GM23338 (cell line): Measurements from ENCODE around the gene MICAL2. TPM values are rescaled to one million over a fixed set of nuclear protein-coding genes. Genes with fewer than 3 reads are reported as not detected.

Experiments used
- ATAC-seq: fragments of 200-7000 bp; cut with Tn5 transposase; 3 replicates; pipeline ENCODE4 v1.9.1; 2020
- DNase-seq: peaks from one replicate; pipeline ENCODE4 v3.0.0-alpha.2; 2015; ENCODE audit warnings: low spot score
- H2AFZ ChIP-seq: fragments of 200-600 bp; sonication (generic); 2 replicates; pipeline ENCODE4 v1.8.0; 2016; ENCODE audit warnings: antibody characterized with exemption, mild to moderate bottlenecking, moderate library complexity
- H3F3A ChIP-seq: fragments of 200-600 bp; sonication (generic); replicated peaks from 2 replicates; pipeline ENCODE4 v1.8.0; 2017; ENCODE audit warnings: antibody characterized with exemption, mixed run types, low read depth
- H3K27ac ChIP-seq: fragments of 200-600 bp; sonication (generic); 2 replicates; pipeline ENCODE4 v1.6.1; 2016; ENCODE audit warnings: low read depth
- H3K27me3 ChIP-seq: fragments of 200-600 bp; sonication (generic); 2 replicates; pipeline ENCODE4 v1.8.0; 2016; ENCODE audit warnings: mild to moderate bottlenecking, mixed run types, moderate library complexity; ENCODE audit not compliant: insufficient read depth
- H3K36me3 ChIP-seq: fragments of 200-600 bp; sonication (generic); 2 replicates; pipeline ENCODE4 v1.8.0; 2016; ENCODE audit warnings: mild to moderate bottlenecking; ENCODE audit not compliant: insufficient read depth
- H3K4me1 ChIP-seq: fragments of 200-600 bp; sonication (generic); 2 replicates; pipeline ENCODE4 v1.8.0; 2016; ENCODE audit warnings: mild to moderate bottlenecking, moderate library complexity; ENCODE audit not compliant: insufficient read depth
- H3K4me2 ChIP-seq: fragments of 200-600 bp; sonication (generic); 2 replicates; pipeline ENCODE4 v1.7.1; 2017; ENCODE audit warnings: mixed run types
- H3K4me3 ChIP-seq: fragments of 200-600 bp; sonication (generic); 2 replicates; pipeline ENCODE4 v1.6.1; 2016; ENCODE audit warnings: mixed run types
- H3K79me2 ChIP-seq: fragments of 200-600 bp; sonication (generic); replicated peaks from 2 replicates; pipeline ENCODE4 v1.8.0; 2017; ENCODE audit warnings: mild to moderate bottlenecking; ENCODE audit not compliant: insufficient read depth
- H3K9me2 ChIP-seq: fragments of 200-600 bp; sonication (generic); 2 replicates; pipeline ENCODE4 v1.8.0; 2017; ENCODE audit not compliant: insufficient read depth
- H4K20me1 ChIP-seq: fragments of 200-600 bp; sonication (generic); replicated peaks from 2 replicates; pipeline ENCODE4 v1.8.0; 2017; ENCODE audit warnings: mild to moderate bottlenecking; ENCODE audit not compliant: insufficient read depth
- H3K27ac Mint-ChIP-seq: 2 replicates; pipeline ENCODE4 v1.8.0; 2020; ENCODE audit warnings: inconsistent platforms, mild to moderate bottlenecking, moderate library complexity, mixed read lengths
- H3K27me3 Mint-ChIP-seq: 3 replicates; pipeline ENCODE4 v1.8.0; 2022; ENCODE audit warnings: low read depth, mild to moderate bottlenecking, moderate library complexity, mixed read lengths, inconsistent platforms; ENCODE audit not compliant: insufficient read depth, poor library complexity
- H3K36me3 Mint-ChIP-seq: 3 replicates; pipeline ENCODE4 v1.8.0; 2021; ENCODE audit warnings: low read depth, mild to moderate bottlenecking, inconsistent platforms, moderate library complexity, mixed read lengths
- H3K4me1 Mint-ChIP-seq: 3 replicates; pipeline ENCODE4 v1.8.0; 2020; ENCODE audit warnings: mild to moderate bottlenecking, inconsistent platforms, mixed read lengths
- H3K4me3 Mint-ChIP-seq: 3 replicates; pipeline ENCODE4 v1.8.0; 2021; ENCODE audit warnings: moderate library complexity, mild to moderate bottlenecking, inconsistent platforms, mixed read lengths
- H3K9me3 Mint-ChIP-seq: 3 replicates; pipeline ENCODE4 v1.8.0; 2020; ENCODE audit warnings: moderate library complexity, mild to moderate bottlenecking, inconsistent platforms, mixed read lengths
- CREB1 ChIP-seq: fragments of 250-450 bp; sonication (Bioruptor Pico); IDR thresholded peaks from 2 replicates; pipeline ENCODE4 v1.5.0; 2020; ENCODE audit warnings: low read depth, mild to moderate bottlenecking, moderate library complexity
- ETS1 ChIP-seq: IDR thresholded peaks from 2 replicates; pipeline ENCODE4 v1.6.1; 2016; ENCODE audit warnings: antibody characterized with exemption
- EZH2 ChIP-seq: fragments of 200-600 bp; sonication (generic); IDR thresholded peaks from one replicate; pipeline ENCODE4 v1.8.0; 2017; ENCODE audit warnings: antibody characterized with exemption, mild to moderate bottlenecking, low read depth; ENCODE audit not compliant: unreplicated experiment
- EZH2phosphoT487 ChIP-seq: fragments of 200-600 bp; sonication (generic); IDR thresholded peaks from one replicate; pipeline ENCODE4 v1.8.1; 2018; ENCODE audit warnings: antibody characterized with exemption; ENCODE audit not compliant: unreplicated experiment
- JUNB ChIP-seq: IDR thresholded peaks from one replicate; pipeline ENCODE4 v1.6.1; 2016; ENCODE audit warnings: antibody characterized with exemption; ENCODE audit not compliant: unreplicated experiment
- NANOG ChIP-seq: IDR thresholded peaks from 2 replicates; pipeline ENCODE4 v1.6.1; 2016; ENCODE audit warnings: antibody characterized with exemption, borderline replicate concordance
- POLR2AphosphoS5 ChIP-seq: IDR thresholded peaks from 2 replicates; pipeline ENCODE4 v1.6.1; 2016; ENCODE audit warnings: antibody characterized with exemption, low read depth
- REST ChIP-seq: IDR thresholded peaks from one replicate; pipeline ENCODE4 v1.6.1; 2018; ENCODE audit warnings: antibody characterized with exemption; ENCODE audit not compliant: unreplicated experiment
- STAT1 ChIP-seq: IDR thresholded peaks from one replicate; pipeline ENCODE4 v1.6.1; 2016; ENCODE audit warnings: antibody characterized with exemption; ENCODE audit not compliant: unreplicated experiment
- ZNF114 ChIP-seq: fragments of 250-450 bp; sonication (Bioruptor Pico); IDR thresholded peaks from 2 replicates; pipeline ENCODE4 v1.5.0; 2020; ENCODE audit warnings: mild to moderate bottlenecking, moderate library complexity
- ZNF331 ChIP-seq: fragments of 250-450 bp; sonication (Bioruptor Pico); IDR thresholded peaks from 2 replicates; pipeline ENCODE4 v1.5.0; 2020; ENCODE audit warnings: low read depth, mild to moderate bottlenecking, moderate library complexity
- ZNF462 ChIP-seq: fragments of 250-450 bp; sonication (Bioruptor Pico); IDR thresholded peaks from 2 replicates; pipeline ENCODE4 v1.5.0; 2020; ENCODE audit warnings: mild to moderate bottlenecking, moderate library complexity
- polyA plus RNA-seq: library from polyadenylated mRNA; unstranded; fragments of >200 nt; fragmentation: Nextera tagmentation; extraction: Ambion mirVana; gene quantifications from 2 replicates; pipeline ENCODE4 v1.2.1, GENCODE V29; 2016
- total RNA-seq: library from RNA; depleted of rRNA; stranded (reverse); fragments of >200 nt; shearing (Covaris generic); gene quantifications from 2 replicates; pipeline ENCODE4 v1.2.3, GENCODE V29; 2014
- TF ChIP-seq, protein P1 (sequence below), 2 experiments: fragments of 200-600 bp in 1 of 2; sonication (generic) in 1 of 2; conservative IDR thresholded peaks; 2 replicates each; pipeline versions ENCODE4 v1.5.1 to v1.6.1; 2016 to 2017; ENCODE audit warnings: antibody characterized with exemption in 2 of 2, low read depth in 2 of 2, mild to moderate bottlenecking in 2 of 2, moderate library complexity in 1 of 2

MICAL2 gene
- total and polyA plus RNA-seq, 2 experiments from 2014 or later = 0.66 to 1.4 TPM

DNA sequence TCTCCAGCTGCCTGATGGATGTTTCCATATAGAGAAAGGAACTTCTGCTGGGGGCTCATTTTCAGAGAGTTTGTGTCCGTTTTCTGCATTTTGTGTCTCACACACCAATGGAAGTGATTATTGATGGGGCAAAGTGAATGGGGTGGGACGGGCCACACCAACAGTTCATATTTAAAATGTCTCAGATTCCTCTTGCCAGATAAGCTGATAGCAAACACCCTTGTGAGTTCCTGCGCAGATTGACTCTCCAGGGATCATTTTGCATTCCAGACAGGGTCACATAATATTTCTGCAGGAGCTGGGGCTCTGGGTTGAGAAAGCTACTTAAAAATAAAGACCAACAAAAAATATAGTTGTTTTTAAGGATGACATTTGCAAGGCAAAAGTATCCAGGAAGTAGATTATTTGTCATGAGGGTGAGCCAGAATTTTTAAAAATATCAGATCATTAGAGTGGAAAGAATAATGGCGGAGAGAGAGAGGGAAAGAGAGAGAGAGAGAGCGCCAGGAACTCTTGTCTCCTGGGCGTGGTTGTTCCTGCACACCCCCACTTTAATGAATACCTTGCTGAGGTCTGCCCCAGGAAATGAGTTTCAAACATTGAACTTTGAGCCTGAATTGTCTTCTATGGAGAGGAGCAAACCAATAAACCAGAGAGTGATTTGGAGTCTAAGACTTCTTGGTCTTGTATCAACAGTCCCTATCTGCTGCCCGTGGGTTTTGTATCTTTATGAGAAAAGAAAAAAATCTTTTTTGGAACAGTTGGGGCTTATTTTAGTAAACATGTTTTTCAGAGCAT is 33.3 kb downstream of the MICAL2 start:
- H3K27ac Mint-ChIP-seq = no peak overlapping the region
- ATAC-seq (no peak), DNase-seq (no peak)
- Histone ChIP-seq H3K27me3 (no peaks in the 10 kb centered on the region), H3F3A (no peaks in the 10 kb centered on the region), H3K79me2 (no peaks in the 10 kb centered on the region), H3K36me3 (no peaks in the 10 kb centered on the region), H3K4me1 (no peaks in the 10 kb centered on the region), H3K4me3 (no peak overlapping the region), H3K4me2 (no peak overlapping the region), H2AFZ (no peak overlapping the region), H4K20me1 (no peaks in the 10 kb centered on the region), H3K27ac (no peak overlapping the region), H3K9me2 (no peaks in the 10 kb centered on the region; the same call in 1 of the 2 replicates)
- peaks cover 6% of the 10 kb centered on the region for H3K27me3 Mint-ChIP-seq
- no peak for TF ChIP-seq ZNF331
- no peak for TF ChIP-seq POLR2AphosphoS5
- no peak for TF ChIP-seq STAT1
- no peak for TF ChIP-seq ZNF114 (CRISPR knock-in tag)
- TF ChIP-seq ETS1 = no peak
- TF ChIP-seq NANOG = no peak
- TF ChIP-seq, protein P1, sequence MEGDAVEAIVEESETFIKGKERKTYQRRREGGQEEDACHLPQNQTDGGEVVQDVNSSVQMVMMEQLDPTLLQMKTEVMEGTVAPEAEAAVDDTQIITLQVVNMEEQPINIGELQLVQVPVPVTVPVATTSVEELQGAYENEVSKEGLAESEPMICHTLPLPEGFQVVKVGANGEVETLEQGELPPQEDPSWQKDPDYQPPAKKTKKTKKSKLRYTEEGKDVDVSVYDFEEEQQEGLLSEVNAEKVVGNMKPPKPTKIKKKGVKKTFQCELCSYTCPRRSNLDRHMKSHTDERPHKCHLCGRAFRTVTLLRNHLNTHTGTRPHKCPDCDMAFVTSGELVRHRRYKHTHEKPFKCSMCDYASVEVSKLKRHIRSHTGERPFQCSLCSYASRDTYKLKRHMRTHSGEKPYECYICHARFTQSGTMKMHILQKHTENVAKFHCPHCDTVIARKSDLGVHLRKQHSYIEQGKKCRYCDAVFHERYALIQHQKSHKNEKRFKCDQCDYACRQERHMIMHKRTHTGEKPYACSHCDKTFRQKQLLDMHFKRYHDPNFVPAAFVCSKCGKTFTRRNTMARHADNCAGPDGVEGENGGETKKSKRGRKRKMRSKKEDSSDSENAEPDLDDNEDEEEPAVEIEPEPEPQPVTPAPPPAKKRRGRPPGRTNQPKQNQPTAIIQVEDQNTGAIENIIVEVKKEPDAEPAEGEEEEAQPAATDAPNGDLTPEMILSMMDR (conservative IDR thresholded peaks at IDR 0.05; ENCODE audit: low read depth in 2 of 2) = no peak
- TF ChIP-seq EZH2 = no peak
- TF ChIP-seq ZNF462 (CRISPR knock-in tag) = no peak
- no peak for TF ChIP-seq CREB1 (CRISPR knock-in tag)
- TF ChIP-seq JUNB = no peak
- no peak for TF ChIP-seq REST
- TF ChIP-seq EZH2phosphoT487 = no peak
- H3K4me3 Mint-ChIP-seq = no peak overlapping the region
- no peaks in the 10 kb centered on the region; the same call in 2 of the 3 replicates for H3K36me3 Mint-ChIP-seq
- H3K9me3 Mint-ChIP-seq = no peaks in the 10 kb centered on the region
- H3K4me1 Mint-ChIP-seq = no peaks in the 10 kb centered on the region; the same call in 2 of the 3 replicates
